Hepatic stellate cell (primary cell): ENCODE measurements around the gene CRYBA1.
"Not testable (repeated sequence)": the region's sequence is repeated elsewhere in the genome, so short reads cannot be mapped to it uniquely, and the experiment has no call there.

Experiments
- DNase-seq: peaks from one replicate; pipeline ENCODE4 v3.0.0; 2011; ENCODE audit warnings: low spot score

CRYBA1 gene, protein sequence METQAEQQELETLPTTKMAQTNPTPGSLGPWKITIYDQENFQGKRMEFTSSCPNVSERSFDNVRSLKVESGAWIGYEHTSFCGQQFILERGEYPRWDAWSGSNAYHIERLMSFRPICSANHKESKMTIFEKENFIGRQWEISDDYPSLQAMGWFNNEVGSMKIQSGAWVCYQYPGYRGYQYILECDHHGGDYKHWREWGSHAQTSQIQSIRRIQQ

DNA sequence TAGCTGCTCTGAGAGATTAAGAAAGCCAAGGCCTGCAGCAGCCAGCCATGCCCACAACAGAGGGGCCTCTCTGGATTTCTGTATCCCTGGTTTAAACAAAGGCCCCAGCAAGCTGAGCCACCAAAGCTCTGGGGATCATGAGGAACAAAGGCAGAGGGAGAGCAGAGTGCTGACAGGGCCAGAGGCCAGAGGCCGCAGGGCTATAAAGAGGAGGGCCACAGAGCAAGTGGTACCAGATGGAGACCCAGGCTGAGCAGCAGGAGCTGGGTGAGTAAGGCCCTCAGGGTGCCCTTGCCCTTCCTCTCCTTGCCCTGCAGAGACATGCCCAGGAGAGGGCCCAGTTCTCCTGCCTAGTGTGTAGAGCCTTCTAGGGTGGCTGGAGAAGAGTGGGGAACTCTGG, at the start of gene CRYBA1:
Gene CRYBA1 (plus strand): TSS at position 232 of the 400 bp plus-strand sequence. CDS start 5 bp downstream, at position 237.
- DNase-seq: no peak

DNA sequence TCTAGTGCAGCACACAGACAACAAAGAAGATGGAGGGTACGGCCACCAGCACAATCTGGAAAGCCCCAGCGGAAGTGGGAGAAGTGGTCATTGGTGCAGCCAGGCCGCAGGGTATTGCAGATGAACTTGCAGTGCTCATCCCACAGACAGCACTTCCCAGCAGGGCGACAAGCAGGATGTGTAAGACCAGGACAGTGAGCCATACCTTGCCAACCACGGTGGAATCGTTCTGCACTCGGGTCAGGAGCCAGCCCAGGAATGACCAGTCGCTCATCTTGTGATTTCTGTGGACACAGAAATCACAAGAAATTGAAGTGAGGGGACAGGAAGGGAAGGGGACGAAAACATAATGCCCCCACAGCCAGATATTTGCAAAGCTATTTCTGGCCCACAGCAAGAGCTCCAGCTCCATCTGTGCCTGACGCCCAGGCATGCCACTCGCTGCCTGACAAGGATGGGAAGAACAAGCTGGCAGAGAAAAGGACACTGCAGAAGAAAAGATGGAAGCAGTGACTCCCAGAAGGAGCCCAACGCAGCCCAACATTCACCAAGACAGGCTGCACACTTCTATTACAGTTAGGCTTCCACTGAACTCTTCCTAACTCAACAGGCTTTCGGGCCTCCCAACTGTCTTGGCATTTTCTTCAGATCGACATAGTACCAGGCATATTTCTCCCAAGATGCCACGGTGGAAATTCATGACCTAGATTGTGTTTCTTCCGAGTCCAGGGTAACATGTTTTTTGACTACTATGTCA, 49.0 kb upstream of the CRYBA1 start:
- DNase-seq: no peak

DNA sequence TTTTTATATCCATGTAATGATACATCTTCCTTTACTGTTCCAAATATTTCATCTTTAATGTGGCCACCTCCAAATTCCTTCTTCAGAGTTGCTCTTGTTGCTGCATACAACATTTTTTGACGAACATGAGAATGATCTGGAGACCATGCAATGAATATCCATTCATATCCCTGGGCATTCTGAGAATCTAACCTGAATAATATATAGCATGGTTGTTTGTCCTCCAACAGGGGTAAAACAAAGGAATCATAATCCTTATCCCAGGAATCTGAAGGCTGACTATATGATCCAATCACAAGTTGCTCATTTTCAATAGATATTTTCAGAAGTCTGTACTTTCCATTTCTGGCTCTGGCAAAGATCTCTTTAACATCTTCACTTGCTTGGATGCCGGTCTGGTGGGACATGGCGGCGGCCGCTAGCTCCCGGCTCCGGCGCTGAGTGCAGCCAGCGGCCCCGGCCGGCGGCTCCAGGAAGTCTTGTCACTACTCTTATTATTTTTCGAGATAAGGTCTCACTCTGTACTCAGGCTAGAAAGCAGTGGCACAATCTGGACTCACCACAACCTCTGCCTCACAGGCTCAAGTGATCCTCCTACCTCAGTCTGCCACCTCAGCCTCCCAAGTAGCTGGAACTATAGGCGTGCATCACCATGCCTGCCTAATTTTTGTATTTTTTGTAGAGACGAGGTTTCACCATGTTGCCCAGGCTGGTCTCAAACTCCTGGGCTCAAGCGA, 42.4 kb upstream of the CRYBA1 start:
- DNase-seq: not testable (repeated sequence)

DNA sequence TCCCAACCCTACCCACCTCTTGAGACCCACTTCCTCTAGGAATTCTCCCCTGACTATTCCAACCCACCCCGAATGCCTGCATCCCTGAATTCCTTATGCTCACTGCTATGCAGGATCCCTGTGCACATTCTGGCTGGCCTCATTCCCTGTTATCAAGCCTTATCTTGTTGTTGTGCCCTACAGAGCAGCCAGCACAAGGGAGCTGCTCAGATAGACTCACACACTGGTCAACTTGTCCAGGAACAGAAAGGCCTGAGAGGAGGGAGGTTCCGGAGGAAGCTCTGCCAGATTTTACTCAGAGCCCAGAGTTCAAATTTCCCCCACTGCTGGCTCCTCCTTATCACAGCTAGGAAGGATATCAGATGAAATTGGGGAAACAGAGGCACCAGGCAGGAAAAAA, 41.6 kb upstream of the CRYBA1 start:
- DNase-seq: no peak

DNA sequence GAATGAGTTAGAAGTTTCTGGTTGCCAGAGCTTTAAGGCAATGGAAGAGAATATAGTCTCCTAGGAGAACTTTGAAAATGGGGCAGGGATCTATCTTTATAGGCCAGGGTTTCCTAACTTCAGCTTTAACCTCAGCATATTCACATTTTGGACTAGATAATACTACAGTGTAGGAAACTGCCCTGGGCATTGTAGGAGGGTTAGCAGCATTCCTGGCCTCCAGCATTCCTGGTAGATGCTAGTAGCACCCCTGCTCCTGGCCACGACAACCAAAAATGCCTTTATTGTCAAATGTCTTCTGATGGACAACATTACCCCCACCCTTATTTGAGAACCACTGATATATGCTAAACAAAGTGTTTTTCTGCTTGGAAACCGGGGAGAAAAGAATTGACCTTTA, 38.7 kb upstream of the CRYBA1 start:
- no peak for DNase-seq

DNA sequence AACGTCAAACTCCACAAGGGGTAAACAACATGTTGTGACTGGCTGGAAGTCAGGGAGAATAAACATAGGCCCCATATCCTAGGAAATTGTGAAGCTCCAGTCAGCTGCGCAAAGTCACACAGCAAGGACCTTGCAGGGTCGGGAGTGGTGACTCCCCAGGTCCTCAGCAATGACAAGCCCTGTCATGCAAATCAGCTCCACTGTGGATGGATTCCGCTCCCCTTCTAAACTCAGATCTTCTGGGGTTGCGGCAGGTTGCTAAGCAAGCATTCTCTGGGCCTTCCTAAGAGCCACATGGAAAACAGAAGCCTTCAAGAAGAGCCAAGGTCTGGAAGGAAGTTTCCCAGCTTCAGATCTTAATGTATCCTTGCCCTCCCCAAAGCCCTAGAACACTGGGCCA, 37.6 kb upstream of the CRYBA1 start:
- DNase-seq: no peak

DNA sequence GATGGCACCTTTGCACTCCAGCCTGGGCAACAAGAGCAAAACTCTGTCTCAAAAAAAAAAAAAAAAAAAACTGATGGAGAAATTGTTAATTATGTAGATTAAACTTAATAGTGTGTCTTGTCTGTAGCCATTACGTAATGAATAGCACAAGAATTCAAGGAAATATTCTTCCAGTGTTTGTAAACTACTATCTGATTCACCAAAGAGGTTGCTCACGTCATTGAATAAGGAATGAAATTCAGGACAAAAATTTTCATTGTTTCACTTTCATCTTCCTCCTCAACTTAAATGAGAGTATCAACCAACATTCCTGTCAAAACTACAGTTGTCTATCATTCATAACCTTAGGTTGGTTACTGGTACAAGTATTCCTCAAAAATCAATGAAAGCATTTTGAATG, 35.8 kb upstream of the CRYBA1 start:
- no peak for DNase-seq

DNA sequence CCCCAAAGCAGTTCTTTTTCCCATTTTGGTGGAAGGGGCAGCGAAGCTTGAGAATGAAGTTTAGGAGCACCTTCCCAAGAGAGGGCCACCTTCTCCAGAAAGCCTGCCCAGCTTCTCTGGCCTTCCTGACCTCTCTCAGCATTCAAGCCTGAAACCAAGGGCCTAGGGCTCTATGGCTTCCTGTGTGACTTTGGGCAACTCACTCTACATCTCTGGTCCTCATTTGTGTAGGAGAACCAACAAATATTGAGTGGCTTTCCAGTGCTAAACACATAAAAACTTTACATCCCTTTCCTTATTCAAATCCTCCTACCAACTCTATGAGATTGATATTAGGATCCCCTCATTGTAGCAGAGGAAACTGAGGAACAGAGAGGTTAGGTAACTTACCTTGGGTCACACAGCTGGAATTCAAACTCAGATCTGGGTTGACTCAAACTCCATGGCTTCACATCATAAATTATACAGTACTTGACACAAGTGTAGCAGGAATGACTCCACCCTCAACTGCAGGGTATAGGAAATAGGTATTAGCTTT, 34.5 kb upstream of the CRYBA1 start:
- no peak for DNase-seq

DNA sequence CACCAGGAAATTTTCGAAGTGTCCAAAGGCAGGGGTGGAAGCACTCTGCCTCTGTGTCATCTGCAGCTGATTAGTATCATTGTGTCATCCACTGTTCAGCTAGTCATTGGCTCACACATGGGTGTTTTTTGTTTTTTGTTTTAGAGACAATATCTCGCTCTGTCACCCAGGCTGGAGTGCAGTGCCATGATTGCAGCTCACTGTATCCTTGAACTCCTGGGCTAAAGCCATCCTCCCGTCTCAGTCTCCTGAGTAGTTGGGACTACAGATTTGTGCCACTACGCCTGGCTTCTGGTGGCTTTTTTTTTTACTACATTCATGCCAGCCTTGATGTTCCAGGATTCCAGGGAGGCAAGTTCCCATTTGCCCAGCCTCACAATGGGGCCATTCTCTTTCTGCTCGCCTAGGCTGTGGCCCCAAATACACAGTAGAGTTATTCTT, 34.0 kb upstream of the CRYBA1 start:
- no peak for DNase-seq

DNA sequence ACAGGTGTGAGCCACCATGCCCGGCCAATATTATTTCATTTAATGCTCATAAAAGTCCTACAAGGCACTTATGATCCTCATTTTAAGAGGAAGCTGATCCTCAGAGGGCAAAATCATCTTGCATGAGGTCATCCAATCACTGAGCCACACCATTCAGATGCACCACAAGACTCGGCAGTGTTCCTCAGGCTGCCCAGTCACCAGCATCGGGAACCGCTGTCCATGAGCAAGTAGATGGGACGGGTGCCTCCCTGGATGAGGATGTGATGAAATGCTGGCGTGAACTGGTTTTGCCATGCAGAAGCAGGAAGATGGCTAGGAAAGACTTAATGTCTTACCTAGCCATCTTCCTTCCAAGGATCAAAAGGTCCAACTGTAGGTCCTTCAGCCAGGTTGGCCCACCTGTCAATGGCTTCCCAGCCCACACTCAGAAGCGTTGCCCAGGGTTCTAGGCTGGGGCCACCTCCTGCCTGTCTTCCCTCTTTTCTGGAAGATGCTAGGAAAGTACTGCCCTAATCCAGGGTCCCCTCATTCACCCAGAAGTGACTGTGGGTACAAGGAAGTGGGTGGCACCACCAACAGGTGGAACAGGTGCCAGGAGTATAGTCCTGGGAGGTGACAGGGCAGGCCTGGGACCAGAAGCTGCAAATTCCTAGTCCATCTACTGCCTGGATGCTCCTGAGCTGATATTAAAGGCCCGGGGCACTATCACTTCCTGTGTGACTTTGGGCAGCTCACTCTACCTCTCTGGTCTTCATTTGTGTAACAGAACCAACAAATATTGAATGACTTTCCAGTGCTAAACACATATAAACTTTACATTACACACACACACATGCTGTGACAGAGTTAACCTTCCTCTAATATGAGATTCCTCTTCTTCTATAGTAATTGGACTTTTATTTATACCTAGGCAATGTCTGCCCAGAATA, 32.2 kb upstream of the CRYBA1 start:
- DNase-seq: no peak

DNA sequence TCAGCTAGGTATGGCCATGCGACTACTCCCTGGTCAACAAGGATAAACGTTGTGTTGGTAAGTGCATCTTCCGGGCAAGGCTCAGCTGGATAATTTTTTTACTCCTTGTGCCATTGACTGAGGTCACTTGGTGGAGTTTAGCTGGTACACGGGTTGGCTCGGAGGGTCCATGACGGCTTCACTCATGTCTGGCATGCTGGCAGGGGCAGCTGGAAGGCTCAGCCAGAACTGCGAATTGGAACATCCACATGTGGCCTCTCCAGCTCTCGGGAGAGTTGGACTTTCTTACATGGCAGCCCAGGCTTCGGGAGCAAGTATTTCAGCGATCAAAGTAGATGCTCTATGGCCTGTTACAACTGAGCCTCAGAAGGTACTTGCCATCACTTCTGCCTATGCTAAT, 31.5 kb upstream of the CRYBA1 start:
- no peak for DNase-seq

DNA sequence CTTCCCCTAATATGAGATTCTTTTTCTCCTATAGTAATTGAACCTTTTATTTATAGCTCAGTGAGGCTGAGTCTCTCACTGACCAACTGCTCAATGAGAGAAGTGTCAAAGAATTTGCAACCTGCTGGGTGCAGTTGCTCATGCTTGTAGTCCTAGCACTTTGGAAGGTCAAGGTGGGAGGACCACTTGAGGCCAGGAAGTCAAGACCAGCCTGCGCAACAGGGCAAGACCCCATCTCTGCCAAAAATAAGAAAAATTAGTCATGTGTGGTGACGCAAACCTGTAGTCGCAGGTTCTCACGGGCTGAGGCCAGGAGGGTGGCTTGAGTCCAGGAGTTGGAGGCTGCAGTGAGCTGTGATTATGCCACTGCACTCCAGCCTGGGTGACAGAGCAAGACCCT, 30.9 kb upstream of the CRYBA1 start:
- no peak for DNase-seq

DNA sequence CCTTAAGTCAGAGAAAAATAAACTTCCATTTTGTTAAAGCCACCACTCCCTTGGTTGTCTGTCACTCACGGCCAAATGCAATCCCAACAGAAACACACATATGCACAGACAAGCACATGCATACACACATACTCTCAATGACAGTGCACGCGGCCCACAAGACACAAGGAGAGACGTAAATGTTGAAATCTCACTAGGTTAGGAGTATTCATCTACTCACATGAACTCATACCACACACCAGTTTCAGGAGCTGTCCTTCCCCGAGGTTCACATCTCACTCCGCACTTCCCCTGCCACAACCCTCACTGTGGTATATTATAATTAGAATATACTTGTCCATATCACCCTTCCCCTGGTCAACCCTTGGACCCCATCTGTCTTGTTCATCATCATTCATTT, 30.5 kb upstream of the CRYBA1 start:
- DNase-seq: no peak

DNA sequence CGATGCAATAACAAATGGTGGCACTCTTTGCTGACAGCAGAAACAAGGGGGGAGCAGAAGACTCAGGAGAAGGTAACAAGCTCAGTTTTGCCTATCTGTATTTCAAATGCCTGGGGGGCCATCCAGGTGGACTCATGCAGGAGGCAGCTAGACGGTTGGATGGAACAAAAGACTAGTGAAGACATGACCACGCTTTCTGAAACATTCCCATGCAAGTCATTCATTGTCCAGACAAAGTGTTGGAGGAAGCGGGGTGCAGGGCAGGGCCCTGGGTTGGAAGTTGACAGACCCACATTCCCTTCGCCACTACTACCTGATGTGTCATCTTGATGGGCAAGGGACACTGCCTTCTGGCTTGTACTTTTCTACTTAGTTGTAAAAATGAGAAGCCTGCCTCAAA, 29.8 kb upstream of the CRYBA1 start:
- DNase-seq: no peak

DNA sequence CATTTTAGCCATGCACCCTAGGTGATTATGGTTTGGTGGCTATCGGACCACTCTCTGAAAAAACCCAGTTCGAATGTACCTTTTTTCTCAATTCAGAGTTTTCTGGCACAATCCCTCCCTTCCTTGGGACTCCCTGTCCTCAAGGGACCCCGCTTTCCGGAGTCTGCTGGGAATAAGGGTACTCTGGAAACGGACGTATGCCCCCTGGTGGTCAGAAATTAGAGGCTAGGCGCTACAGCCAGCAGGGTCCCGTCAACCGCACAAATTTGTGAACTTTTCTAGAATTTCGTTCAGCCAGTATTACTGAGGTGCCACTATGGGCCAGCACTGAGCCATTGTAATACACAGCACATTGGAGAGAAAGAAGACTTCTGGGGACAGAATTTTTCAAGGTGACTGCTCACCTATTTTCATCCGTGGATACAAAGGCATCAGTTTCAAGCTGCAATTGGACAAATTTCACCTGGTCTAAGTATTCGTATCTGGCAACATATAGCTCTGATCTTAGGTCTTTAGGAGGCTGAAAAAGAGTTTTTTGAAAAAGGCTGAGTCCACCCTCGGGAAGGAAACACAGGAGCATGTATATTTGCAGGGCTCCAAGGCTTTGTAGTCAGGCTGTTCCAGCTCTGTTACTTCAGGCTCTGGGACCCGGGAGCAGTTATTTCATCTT, 27.1 kb upstream of the CRYBA1 start:
- DNase-seq: peak; percentile 81

DNA sequence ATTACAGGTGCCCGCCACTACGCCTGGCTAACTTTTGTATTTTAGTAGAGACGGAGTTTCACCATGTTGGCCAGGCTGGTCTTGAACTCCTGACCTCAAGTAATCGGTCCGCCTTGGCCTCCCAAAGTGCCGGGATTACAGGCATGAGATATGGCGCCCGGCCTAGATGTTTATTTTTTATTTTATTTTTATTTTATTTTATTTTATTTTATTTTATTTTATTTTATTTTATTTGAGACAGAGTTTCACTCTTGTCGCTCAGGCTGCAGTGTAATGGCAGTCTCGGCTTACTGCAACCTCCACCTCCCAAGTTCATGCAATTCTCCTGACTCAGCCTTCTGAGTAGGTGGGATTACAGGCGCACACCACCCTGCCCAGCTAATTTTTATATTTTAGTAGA, 25.3 kb upstream of the CRYBA1 start:
- not testable (repeated sequence) for DNase-seq

DNA sequence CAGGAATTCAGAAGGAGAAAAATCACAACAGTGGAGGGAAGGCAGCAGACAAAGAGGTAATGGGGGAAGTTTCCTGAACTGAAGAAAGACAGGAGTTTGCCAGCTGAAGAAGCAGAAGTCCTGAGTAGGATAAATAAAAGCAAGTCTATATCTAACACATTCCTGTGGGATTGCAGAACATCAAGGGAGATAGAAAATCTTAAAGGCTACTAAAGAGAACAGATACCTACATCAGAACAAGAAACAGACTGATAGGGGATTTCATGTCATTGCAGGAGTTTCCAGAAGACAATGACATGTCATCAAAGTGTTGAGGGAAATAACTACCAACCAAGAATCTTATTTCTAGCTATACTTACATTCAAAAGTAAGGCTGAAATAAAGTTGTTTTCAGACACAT, 21.3 kb upstream of the CRYBA1 start:
- no peak for DNase-seq

DNA sequence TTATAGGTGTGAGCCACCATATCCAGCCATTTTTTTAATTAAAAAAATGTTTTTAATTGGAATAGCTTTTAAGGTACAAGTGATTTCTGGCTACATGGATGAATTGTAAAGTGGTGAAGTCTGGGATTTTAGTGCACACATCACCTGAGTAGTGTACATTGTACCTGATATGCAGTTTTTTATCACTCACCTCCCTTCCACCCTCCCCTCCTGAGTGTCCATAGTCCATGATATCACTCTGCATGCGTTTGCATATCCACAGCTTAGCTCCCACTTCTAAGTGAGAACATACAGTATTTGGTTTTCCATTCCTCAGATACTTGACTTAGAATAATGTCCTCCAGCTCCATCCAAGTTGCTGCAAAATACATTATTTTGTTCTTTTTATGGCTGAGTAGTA, 13.4 kb upstream of the CRYBA1 start:
- no peak for DNase-seq

DNA sequence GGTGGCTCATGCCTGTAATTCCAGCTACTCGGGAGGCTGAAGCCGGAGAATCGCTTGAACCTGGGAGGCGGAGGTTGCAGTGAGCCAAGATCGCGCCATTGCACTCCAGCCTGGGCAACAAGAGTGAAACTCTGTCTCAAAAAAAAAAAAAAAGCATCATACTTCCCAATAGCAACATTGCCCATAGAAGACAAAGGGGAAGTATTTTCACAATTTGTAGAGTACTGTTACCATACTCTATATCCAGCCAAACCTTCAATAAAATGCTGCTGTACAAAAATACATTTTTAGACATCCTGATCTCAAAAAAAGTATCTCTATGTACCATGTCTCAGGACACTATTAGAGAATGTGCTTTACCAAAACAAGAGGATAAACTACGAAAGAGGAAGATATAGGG, 11.7 kb upstream of the CRYBA1 start:
- not testable (repeated sequence) for DNase-seq

DNA sequence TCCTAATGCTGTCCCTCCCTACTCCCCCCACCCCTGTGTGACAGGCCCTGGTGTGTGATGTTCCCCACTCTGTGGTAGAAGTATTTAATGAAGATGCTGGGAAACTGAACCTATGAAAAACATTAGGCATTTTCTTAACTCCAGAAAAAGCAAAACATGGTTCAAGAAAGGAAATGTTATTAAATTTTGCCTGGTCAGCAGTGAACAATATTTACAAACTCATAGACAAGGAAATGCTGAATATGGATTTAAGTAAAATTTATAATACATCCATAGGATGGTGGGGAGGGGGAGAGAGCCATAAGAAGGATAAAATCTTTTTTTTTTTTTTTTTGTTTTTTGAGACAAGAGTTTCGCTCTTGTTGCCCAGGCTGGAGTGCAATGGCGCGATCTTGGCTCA, 10.8 kb upstream of the CRYBA1 start:
- DNase-seq: no peak

DNA sequence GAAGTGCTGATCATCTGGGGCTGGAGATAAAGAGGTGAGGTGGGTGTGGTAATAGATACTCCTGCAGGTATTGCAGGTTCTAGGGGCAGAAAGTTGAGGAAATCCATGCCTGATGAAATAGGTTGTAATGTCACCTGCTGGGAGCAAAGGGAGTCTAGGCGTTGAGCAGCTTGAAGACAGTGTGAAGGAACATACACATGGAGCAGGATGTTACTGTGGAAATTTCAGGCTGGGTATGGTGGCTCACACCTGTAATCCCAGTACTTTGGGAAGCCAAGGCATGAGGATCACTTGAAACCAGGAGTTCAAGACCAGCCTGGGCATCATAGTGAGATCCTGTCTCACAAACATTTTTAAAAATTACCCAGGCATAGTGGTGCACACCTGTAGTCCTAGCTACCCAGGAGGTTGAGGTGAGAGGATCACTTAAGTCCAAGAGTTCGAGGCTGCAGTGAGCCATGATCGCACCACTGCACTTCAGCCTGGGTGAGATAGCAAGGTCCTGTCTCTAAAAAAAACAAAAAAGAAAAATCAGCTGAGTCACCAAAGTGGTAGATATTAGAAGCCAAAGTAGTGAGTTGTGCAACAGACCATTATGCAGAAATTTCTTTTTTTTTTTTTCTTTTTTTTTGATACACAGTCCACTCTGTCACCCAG, 9.1 kb upstream of the CRYBA1 start:
- peak; percentile 36 for DNase-seq
